H4 (cell line): ENCODE results near the gene HOXD12. TPM values are rescaled to one million over a fixed set of nuclear protein-coding genes. Genes with fewer than 3 reads are reported as not detected.

Experiments
- DNase-seq: peaks from one replicate; pipeline ENCODE4 v3.0.0-alpha.2; 2015; ENCODE audit warnings: low spot score
- total RNA-seq: library from RNA; depleted of rRNA; stranded (reverse); fragments of >200 nt; shearing (Covaris generic); gene quantifications from 2 replicates; pipeline ENCODE4 v1.2.3, GENCODE V29; 2014

Gene HOXD12
- total RNA-seq, 1 experiment from 2014 or later: not detected

GRCh38 chr2:176080540-176081375 is 18.8 kb upstream of the HOXD12 start:
- peak; percentile 37 for DNase-seq

GRCh38 chr2:176081376-176081836 is 18.2 kb upstream of the HOXD12 start:
- DNase-seq: no peak

GRCh38 chr2:176081837-176082524 is 17.6 kb upstream of the HOXD12 start:
- no peak for DNase-seq

GRCh38 chr2:176082525-176082823 is 17.1 kb upstream of the HOXD12 start:
- DNase-seq: no peak

- no peak for DNase-seq
Observed at GRCh38 chr2:176082824-176083751, 16.5 kb upstream of the HOXD12 start.

GRCh38 chr2:176083796-176084261 is 15.8 kb upstream of the HOXD12 start, which contains the start of gene EVX2:
TSS of gene EVX2 (minus strand) at chr2:176083962. CDS start at chr2:176083776, 186 bp downstream.
- DNase-seq: no peak

DNA sequence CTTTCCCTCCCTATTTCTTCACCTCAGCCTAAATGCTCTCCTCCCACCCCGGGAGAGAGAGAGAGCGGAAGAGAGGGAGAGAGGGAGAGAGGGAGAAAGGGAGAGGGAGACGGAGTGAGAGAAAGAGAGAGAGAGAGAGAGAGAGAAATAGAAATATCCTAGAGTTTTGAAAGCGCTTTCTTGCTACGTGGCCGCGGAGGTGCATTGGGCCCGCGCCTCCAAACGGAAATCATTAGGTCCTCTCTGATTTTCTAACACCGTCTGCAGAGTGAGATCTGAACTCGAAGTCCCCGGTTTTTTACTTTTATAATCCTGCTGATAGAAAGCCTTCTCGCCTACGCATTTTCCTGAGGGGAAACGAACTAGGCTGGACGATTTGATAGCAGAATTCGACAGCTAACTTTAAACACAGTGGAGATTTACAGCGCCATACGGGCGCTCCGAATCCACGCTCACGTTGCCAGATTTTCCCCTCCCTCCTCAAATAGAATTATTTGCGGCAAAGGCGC is 14.9 kb upstream of the HOXD12 start:
- no peak for DNase-seq

DNA sequence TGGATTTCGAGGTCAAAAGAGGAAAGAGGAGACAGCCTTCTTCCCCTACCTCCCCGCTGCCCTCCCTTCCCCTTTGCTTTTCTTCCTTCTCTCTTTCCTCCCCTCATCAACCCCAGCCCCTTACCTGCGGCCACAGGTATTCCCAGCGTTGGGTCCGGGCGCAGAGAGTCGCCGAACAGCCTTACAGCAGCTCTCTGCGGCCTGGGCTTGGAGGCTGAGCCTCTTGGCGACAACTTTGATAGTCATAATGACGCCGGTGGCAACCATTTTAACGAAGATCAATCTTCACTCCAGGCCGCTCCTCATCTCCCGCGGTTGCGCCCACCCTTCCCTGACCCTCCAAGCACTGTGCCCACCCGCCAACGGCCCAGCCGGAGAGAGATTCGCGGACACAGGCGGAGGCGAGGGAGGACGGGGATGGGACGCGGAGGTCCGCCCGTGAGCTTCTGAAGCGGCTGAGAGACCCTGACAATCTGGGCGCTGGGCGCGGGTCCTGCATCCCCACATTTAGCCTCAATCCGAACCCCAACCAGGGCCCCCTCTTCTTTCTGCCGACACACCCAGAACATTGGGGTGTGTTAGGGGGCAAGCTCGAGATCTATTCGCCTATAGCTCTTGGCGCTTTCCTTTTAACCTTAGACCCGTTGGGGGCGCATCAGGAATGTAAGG is 14.3 kb upstream of the HOXD12 start:
- no peak for DNase-seq

- no peak for DNase-seq
Observed at GRCh38 chr2:176085861-176086771, 13.5 kb upstream of the HOXD12 start.

DNA sequence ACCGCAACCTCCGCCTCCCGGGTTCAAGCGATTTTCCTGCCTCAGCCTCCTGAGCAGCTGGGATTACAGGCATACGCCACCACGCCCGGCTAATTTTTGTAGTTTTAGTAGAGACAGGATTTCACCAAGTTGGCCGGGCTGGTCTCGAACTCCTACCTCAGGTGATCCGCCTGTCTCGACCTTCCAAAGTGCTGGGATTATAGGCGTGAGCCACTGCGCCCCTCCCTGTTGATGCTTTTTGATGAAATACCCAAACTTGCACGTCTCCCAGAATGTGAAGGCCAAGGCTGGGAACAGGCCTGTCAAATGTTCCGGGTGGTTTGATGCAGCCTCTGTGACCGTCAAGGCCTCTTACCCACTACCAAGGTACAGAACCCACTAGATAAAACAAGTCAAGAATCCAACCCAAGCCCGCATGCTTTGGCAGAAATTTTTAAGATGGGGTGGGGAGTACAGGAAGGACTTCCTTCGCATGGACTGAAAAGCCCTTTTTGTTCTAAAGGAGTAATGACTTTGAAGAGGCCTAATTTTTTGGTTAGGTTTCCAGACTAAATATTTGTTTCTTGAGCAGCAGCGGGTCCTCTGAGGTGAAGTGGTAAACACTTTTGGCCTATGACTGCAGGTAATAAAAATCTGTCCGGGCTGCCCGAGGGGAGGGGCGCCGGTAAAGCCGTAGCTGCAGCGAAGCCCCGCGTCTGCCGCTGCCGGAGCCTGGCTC is 12.1 kb upstream of the HOXD12 start:
- DNase-seq: no peak

DNA sequence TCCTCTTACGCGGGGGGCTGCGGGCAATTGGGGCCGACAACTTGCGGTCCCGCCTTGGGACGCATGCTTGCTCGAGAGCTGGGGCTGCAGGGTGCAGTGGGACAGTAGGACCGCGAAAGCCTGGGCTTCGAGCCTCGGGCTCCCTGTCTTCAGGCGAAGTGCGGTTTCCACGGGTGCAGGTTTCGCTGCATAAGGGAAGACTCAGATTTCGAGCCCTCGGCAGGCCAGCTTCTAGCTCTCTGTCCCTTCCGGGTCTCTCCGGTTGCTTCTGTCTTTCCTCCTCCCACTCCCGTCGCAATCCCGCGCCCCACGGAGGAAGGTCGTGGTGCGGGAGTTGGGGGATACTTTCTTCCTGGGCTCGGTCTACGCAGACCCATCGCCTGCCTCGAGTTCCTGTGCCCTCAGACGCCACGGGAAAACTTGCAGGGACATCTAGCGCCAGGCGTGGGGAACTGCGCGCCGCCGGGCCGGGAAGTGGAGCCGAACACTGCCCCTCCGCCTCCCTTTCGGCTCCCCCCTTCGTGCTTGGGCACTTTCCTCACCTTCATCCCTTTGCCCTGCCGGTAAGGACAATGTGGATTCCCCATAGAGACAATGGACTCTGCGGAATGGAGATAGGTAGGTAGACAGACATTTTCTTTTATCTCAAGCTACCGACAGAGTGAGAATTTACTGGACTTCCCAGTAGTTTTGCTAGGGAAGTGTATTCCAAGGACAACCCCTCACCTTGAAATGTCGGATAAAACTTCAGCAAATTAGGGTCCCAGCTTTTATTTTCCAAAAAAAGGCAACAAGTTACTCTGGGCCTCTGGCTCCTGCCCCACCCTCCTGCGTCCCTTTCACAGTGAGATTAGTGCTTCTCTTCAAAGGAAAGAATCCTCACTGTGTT is 11.3 kb upstream of the HOXD12 start:
- DNase-seq: peak; percentile 42

DNA sequence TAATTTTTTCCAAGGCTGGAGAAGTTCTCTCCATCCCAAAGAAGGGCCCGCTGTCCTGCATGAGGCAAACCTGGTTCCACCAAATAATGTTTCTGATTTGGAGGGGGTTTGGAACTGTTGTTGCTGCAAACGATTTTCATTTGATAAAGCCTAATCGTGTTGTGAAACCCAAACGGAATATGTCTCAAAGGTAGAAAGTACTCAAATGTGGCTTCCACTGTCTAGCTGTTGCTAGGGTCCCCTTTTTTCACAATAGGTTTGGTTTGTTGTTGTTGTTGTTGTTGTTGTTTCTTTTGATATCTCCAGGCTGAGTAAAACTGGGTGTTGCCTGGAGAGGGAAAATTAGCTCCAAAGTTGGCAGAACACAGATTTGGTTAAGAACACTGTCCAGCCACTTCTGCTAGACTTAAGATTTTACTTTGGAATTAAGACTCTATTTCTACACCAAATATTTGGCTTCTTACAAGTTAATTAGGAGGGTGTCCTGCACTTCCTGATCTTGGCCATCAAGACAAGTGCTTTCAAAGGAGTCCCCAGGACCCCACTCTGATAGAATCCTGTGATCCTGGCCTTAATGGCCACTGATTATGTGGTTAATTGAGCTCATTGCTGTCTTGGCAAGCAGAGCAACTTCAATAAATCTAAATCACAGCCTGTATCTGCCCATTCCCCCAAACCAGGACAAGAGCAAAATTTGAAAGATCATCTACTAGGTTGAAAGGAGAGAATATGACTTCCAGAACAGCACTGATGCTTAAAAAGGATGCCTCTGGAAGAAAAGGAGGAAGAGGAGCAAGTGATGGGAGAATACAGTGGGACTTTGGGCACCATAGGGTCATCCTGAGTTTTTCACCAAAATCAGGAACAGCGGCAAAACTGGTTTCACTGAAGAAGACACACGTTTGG is 10.4 kb upstream of the HOXD12 start:
- no peak for DNase-seq

GRCh38 chr2:176089843-176090395 is 9.7 kb upstream of the HOXD12 start:
- no peak for DNase-seq

DNA sequence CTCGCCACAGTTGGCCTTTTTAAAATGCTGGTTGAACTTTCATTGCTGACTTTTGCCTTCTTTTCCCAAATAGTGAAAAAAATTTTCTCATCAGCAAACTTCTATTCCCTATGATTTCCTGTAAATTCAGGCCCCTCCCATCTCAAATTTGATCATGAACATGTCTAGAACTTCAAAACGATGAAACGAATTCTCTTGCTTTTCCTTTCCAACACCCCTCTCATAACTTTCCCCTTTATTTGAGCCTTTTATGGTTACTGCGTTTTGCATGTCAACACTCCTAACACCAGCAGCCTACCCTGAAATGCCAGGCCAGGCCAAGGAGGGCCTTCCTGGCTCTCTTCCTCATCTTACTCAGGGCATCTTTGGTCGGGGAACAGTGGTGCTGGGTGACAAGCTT is 8.7 kb upstream of the HOXD12 start:
- no peak for DNase-seq

- no peak for DNase-seq
Observed at GRCh38 chr2:176091329-176092258, 8.0 kb upstream of the HOXD12 start.
